Activated naive CD4-positive, alpha-beta T cell treated with anti-CD3 and anti-CD28 coated beads for 36 hours (primary cell): ENCODE measurements around the gene PPP2R1B. TPM values are rescaled to one million over a fixed set of nuclear protein-coding genes. Genes with fewer than 3 reads are reported as not detected.

Experiments
- CTCF ChIA-PET: fragments of 350-600 bp; sonication (Branson Sonifier 250); formaldehyde crosslinking; loops from one replicate; lab custom pipeline; 2021; ENCODE audit warnings: antibody characterized with exemption; lab: Charles Lee
- DNase-seq: peaks from one replicate; pipeline ENCODE4 v3.0.0-alpha.2; 2020
- H3K27ac Mint-ChIP-seq: one replicate; pipeline ENCODE4 v1.8.0; 2021; ENCODE audit warnings: mild to moderate bottlenecking, mixed read lengths
- H3K27me3 Mint-ChIP-seq: one replicate; pipeline ENCODE4 v1.8.0; 2021; ENCODE audit warnings: low read depth, mixed read lengths
- H3K36me3 Mint-ChIP-seq: one replicate; pipeline ENCODE4 v1.8.0; 2021; ENCODE audit warnings: low read depth, mixed read lengths
- H3K4me1 Mint-ChIP-seq: one replicate; pipeline ENCODE4 v1.8.0; 2021; ENCODE audit warnings: low read depth, mixed read lengths
- H3K4me3 Mint-ChIP-seq: one replicate; pipeline ENCODE4 v1.8.0; 2021; ENCODE audit warnings: mild to moderate bottlenecking, moderate library complexity, mixed read lengths
- H3K9me3 Mint-ChIP-seq: one replicate; pipeline ENCODE4 v1.8.0; 2021; ENCODE audit warnings: mixed read lengths
- intact Hi-C: fragments of 100-400 bp; cut with micrococcal nuclease; formaldehyde crosslinking; loops from one replicate; pipeline ENCODE4 v1.15.1; 2023
- total RNA-seq, 2 experiments: library from RNA; stranded (reverse); gene quantifications; one replicate each; pipeline ENCODE4 v1.2.3, GENCODE V29; 2021

The PPP2R1B gene
- total RNA-seq, 2 experiments from 2014 or later: 36.7 to 43.8 TPM

GRCh38 chr11:111739299-111739698 lies 26.9 kb downstream of the PPP2R1B start:
- Mint-ChIP-seq H3K27ac (no peak overlapping the region), H3K36me3 (peaks cover 22% of the 10 kb centered on the region), H3K27me3 (no peaks in the 10 kb centered on the region), H3K4me3 (no peak overlapping the region), H3K4me1 (peaks cover 9% of the 10 kb centered on the region), H3K9me3 (no peaks in the 10 kb centered on the region)
- intact Hi-C loops: no loop called here
- CTCF ChIA-PET: no interaction called here
- DNase-seq: no peak

- Mint-ChIP-seq H3K4me1 (peaks cover 9% of the 10 kb centered on the region), H3K4me3 (no peak overlapping the region), H3K36me3 (peaks cover 18% of the 10 kb centered on the region), H3K27ac (no peak overlapping the region), H3K27me3 (no peaks in the 10 kb centered on the region), H3K9me3 (no peaks in the 10 kb centered on the region)
- intact Hi-C loops: no loop called here
- CTCF ChIA-PET: no interaction called here
- DNase-seq: no peak
Measured at GRCh38 chr11:111737444-111738210, 28.6 kb downstream of the PPP2R1B start.

GRCh38 chr11:111736621-111737443 lies 29.4 kb downstream of the PPP2R1B start:
- DNase-seq: no peak
- CTCF ChIA-PET: no interaction called here
- Mint-ChIP-seq H3K4me3 (no peak overlapping the region), H3K9me3 (no peaks in the 10 kb centered on the region), H3K4me1 (peaks cover 9% of the 10 kb centered on the region), H3K36me3 (peaks cover 16% of the 10 kb centered on the region), H3K27ac (no peak overlapping the region), H3K27me3 (no peaks in the 10 kb centered on the region)
- intact Hi-C loops: no loop called here

- intact Hi-C loops: no loop called here
Measured at GRCh38 chr11:111736181-111736590, 30.0 kb downstream of the PPP2R1B start.

GRCh38 chr11:111735262-111736116 lies 30.7 kb downstream of the PPP2R1B start:
- no peaks in the 10 kb centered on the region for H3K27me3 Mint-ChIP-seq
- H3K27ac Mint-ChIP-seq: no peak overlapping the region
- H3K36me3 Mint-ChIP-seq: peaks cover 8% of the 10 kb centered on the region
- intact Hi-C loops: no loop called here
- no peaks in the 10 kb centered on the region for H3K9me3 Mint-ChIP-seq
- peaks cover 9% of the 10 kb centered on the region for H3K4me1 Mint-ChIP-seq
- H3K4me3 Mint-ChIP-seq: no peak overlapping the region
- CTCF ChIA-PET: no interaction called here
- no peak for DNase-seq

More at GRCh38 chr11:111736181-111736590, 30.0 kb downstream of the PPP2R1B start:
- no peak for DNase-seq
- peaks cover 11% of the 10 kb centered on the region for H3K36me3 Mint-ChIP-seq
- H3K4me1 Mint-ChIP-seq: peaks cover 9% of the 10 kb centered on the region
- CTCF ChIA-PET: no interaction called here
- H3K27ac Mint-ChIP-seq: no peak overlapping the region
- no peaks in the 10 kb centered on the region for H3K9me3 Mint-ChIP-seq
- no peaks in the 10 kb centered on the region for H3K27me3 Mint-ChIP-seq
- H3K4me3 Mint-ChIP-seq: no peak overlapping the region

GRCh38 chr11:111734954-111735261 lies 31.3 kb downstream of the PPP2R1B start:
- Mint-ChIP-seq H3K4me3 (no peak overlapping the region), H3K36me3 (peaks cover 8% of the 10 kb centered on the region), H3K27ac (no peak overlapping the region), H3K9me3 (no peaks in the 10 kb centered on the region), H3K4me1 (peaks cover 9% of the 10 kb centered on the region), H3K27me3 (no peaks in the 10 kb centered on the region)
- intact Hi-C loops: no loop called here
- CTCF ChIA-PET: no interaction called here
- no peak for DNase-seq

GRCh38 chr11:111734101-111734953 lies 31.9 kb downstream of the PPP2R1B start:
- CTCF ChIA-PET: no interaction called here

GRCh38 chr11:111733611-111734088 lies 32.5 kb downstream of the PPP2R1B start:
- peaks cover 9% of the 10 kb centered on the region for H3K36me3 Mint-ChIP-seq
- H3K9me3 Mint-ChIP-seq: no peaks in the 10 kb centered on the region
- peaks cover 9% of the 10 kb centered on the region for H3K4me1 Mint-ChIP-seq
- H3K27me3 Mint-ChIP-seq: no peaks in the 10 kb centered on the region
- no peak overlapping the region for H3K27ac Mint-ChIP-seq
- H3K4me3 Mint-ChIP-seq: no peak overlapping the region
- CTCF ChIA-PET: no interaction called here
- DNase-seq: no peak
- intact Hi-C loops: no loop called here

More at GRCh38 chr11:111734101-111734953, 31.9 kb downstream of the PPP2R1B start:
- Mint-ChIP-seq H3K36me3 (peaks cover 8% of the 10 kb centered on the region), H3K4me1 (peaks cover 9% of the 10 kb centered on the region), H3K27me3 (no peaks in the 10 kb centered on the region), H3K9me3 (no peaks in the 10 kb centered on the region), H3K4me3 (no peak overlapping the region), H3K27ac (no peak overlapping the region)
- no peak for DNase-seq
- intact Hi-C loops: no loop called here

- intact Hi-C loops: no loop called here
- H3K4me1 Mint-ChIP-seq: peaks cover 9% of the 10 kb centered on the region
- CTCF ChIA-PET: no interaction called here
- no peak overlapping the region for H3K4me3 Mint-ChIP-seq
- H3K36me3 Mint-ChIP-seq: peaks cover 7% of the 10 kb centered on the region
- H3K27me3 Mint-ChIP-seq: no peaks in the 10 kb centered on the region
- no peak for DNase-seq
- H3K9me3 Mint-ChIP-seq: no peaks in the 10 kb centered on the region
- no peak overlapping the region for H3K27ac Mint-ChIP-seq
Measured at GRCh38 chr11:111733016-111733415, 33.2 kb downstream of the PPP2R1B start.

- Mint-ChIP-seq H3K27ac (no peak overlapping the region), H3K4me3 (no peak overlapping the region), H3K9me3 (no peaks in the 10 kb centered on the region), H3K27me3 (no peaks in the 10 kb centered on the region), H3K36me3 (peaks cover 3% of the 10 kb centered on the region), H3K4me1 (peaks cover 6% of the 10 kb centered on the region)
- DNase-seq: no peak
- intact Hi-C loops: no loop called here
- CTCF ChIA-PET: interaction anchor here (1.1 kb wide), 1 partner anchor 22 kb away, joined by 3 read pairs; no protein-coding TSS in a partner anchor
Measured at GRCh38 chr11:111731821-111732220, 34.4 kb downstream of the PPP2R1B start.

GRCh38 chr11:111730871-111731591 lies 35.2 kb downstream of the PPP2R1B start:
- no peak overlapping the region for H3K4me3 Mint-ChIP-seq
- no peaks in the 10 kb centered on the region for H3K9me3 Mint-ChIP-seq
- H3K4me1 Mint-ChIP-seq: no peaks in the 10 kb centered on the region
- CTCF ChIA-PET: interaction anchor here (1.1 kb wide), 1 partner anchor 22 kb away, joined by 3 read pairs; no protein-coding TSS in a partner anchor
- H3K27ac Mint-ChIP-seq: no peak overlapping the region
- intact Hi-C loops: no loop called here
- peaks cover 4% of the 10 kb centered on the region for H3K36me3 Mint-ChIP-seq
- H3K27me3 Mint-ChIP-seq: no peaks in the 10 kb centered on the region
- no peak for DNase-seq
